Stimulated activated naive CD4-positive, alpha-beta T cell treated with Interleukin-2 at 50 U/mL for 16 hours (primary cell): ENCODE results near the gene BEND7.
"Not testable (repeated sequence)": the region's sequence is repeated elsewhere in the genome, so short reads cannot be mapped to it uniquely, and the experiment has no call there.

Source experiments
- DNase-seq: peaks from one replicate; lab custom pipeline; 2025; lab: John Stamatoyannopoulos, UW

The BEND7 gene

DNA sequence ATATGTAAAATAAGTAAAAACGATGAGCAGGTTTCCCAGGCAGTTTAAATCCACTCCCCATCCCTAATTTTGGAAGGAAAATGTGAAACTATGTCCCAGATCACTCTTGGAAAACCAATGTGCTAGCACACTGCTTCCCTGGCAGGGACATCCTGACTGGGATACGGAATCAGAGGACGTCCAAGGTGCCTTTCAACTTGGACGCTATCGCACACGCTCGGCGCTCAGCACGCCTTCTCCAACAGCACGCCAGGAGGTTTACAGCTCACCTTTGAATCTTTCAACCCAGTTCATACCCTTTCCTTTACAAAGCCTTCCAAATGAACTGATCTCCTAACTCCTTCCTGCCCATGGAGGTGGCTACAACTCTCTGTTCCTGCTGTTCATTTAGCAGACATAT is 47.1 kb downstream of the BEND7 start:
- no peak for DNase-seq

DNA sequence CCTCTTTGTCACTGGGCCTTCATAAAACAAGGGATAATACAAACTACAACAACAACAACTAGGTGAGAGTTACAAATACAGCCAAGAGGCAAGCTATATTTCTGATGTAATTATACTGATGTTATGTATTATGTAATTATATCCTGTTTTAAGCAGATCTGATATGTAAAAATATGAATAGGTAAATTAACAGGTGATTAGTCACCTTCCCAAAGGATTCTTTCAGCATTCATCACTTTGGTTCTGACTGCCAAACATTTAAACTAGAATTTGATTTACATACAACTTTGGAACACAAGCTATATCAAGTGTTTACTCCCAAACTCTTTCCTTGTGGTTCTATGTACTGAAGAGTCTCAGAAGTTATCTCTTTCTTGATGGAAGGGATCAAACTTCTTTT is 53.7 kb downstream of the BEND7 start:
- DNase-seq, result no peak

DNA sequence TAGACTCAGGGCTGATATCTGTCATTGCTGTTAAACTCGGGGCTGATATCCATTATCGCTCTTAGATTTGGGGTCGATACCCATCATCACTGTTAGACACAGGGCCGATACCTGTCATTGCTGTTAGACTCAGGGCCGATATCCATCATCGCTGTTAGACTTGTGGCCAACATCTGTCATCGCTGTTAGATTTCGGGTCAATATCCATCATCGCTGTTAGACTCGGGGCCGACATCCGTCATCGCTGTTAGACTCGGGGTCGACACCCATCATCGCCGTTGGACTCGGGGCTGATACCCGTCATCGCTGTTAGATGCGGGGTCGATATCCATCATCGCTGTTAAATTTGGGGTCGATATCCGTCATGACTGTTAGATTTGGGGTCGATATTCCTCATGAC is 54.8 kb downstream of the BEND7 start:
- DNase-seq, result no peak

DNA sequence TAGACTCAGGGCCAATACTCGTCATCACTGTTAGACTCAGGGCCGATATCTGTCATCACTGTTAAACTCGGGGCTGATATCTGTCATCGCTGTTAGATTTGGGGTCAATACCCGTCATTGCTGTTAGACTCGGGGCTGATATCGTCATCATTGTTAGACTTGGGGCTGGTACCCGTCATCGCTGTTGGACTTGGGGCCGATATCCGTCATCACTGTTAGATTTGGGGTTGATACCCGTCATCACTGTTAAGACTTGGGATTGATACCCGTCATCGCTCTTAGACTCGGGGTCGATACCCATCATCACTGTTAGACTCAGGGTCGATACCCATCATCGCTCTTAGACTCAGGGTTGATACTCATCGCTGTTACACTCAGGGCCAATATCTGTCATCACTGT is 56.5 kb downstream of the BEND7 start:
- DNase-seq, result no peak

DNA sequence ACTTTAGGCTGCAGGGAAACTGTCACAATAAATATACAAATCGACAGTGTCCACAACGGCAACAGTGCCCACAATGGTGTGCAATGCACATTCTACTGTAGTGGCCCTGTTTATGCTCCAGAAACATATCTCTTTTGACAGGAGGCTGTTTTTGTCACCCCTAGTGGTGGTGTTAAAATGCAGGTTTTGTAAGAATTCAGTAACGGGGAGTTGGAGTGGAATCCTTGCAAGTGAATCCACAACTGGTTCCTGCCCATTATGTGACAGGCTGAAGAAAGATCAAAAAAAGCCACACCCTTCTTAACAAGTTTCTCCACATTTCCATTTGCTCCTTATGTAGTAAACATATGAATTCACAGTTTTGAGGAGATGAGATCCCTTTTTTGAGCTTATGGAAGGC is 58.5 kb downstream of the BEND7 start:
- DNase-seq, result no peak

DNA sequence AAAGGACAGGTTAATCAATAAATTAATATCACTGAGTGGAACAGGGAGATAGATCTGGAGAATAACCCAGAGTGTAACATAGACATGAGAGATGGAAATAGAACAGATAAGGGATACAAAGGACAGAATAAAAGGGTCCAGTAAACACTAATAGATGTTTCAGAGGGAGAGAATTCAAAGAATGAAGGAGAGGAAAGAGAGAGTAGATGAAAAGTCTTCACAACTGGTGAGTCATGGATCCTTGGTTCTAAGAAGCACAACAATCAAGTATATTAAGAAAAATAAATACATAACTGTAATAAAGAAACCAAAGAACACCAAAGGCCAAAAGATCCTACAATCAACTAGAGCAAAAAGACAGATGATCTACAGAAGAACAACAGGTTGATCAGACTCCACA is 66.3 kb downstream of the BEND7 start:
- no peak for DNase-seq

DNA sequence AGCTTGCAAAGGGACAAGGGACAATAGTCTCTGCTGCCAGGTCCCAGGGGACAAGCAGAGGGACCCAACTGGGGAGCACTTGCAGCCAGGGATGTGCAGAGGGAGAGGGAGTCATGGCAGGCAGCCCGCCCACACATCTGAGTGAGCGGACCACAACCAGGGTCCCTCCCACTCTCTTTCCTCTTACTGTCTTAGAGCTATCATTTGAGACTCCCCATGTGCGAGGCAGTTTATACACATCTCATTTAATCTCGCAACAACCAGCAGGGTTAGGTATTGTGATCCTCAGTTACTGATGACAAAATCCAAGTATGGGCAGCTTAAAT is 70.2 kb downstream of the BEND7 start:
- DNase-seq, result no peak

DNA sequence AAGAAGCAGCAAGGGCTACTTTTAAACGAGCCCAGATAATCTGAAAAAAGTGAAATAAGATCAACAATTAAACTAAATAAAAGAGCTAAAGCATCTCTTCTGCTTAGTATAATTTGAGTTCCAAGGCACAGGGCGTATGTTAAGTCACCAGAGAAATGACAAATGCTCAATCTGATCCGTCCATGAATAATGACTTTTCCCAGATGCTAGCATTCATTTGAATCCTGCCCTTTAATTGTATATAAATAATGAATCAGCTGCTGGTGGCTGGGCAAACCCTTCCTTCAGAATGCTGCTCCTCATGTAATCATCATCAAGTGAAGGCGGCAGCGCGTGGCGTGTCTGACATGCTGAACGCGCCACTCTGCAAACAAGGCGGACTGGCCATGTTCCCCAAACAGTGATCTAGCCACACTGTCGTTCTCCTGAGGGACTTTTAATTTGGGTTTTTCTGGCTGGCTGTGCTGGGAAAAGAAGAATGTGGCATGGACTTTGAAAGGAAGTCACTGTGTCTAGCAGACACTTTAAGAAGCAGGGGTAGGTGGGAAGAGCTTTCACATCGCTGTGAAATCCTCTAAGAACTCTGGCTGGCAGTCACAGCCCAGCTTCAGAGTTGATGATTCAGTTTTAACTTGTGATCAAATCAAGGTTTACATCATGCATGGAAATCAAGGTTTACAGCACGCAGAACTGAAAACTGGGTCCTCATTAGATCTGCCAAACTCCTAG is 70.7 kb downstream of the BEND7 start:
- DNase-seq, result no peak

DNA sequence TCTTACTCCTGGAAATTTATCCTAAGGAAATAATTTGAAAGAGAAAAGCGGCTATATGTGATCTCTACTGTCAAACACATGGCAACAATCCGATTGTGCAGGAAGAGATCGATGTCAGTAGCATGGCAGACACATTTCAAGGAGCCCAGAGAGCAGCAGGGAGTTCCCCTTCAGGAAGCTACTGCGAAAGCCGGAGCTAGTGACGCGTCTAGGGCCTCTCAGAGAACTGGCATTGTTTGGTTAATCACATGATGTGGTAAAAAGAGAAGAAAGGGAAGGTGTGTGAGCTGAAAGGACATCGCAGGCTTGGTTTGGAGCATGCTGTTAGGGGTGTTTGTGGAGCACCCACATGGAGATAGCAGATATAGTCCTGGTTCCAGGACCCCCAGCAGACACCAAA is 74.9 kb downstream of the BEND7 start:
- no peak for DNase-seq

DNA sequence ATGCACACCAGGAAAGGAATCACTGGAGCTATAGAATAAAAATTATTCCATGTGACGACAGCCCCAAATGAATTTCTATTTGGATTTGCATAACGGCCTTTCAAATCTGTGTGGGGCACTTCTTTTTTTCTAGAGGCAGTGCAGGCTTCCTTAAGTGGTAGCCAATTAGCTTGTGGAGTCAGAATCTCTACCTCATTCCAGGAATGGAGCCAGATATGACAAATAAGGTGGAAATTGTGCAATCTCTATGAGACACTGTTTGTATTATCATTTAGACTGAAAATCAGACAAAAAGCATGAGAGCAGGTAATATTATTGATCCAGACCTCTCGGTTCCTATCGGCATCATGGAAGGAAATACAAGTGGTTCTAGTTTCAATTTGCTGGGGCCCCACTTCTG is 78.7 kb downstream of the BEND7 start:
- no peak for DNase-seq

DNA sequence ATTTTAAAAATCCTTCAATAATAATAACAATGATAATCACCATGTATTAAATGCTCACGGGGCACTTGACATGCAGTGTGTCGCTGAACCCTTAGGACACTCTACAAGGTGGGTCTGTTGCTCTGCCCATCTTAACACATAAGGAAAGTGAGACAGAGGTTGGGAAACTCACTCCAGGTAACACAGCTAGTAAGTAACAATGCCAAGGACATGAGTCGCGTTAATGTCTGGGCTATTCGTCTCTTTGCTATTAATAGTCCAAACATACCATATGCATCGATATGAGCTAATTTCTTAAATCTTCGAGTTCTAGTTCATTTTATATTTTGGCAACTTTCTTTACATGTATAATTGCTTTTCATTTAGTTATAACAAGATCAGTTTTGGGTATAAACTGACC is 79.5 kb downstream of the BEND7 start:
- DNase-seq, result no peak

DNA sequence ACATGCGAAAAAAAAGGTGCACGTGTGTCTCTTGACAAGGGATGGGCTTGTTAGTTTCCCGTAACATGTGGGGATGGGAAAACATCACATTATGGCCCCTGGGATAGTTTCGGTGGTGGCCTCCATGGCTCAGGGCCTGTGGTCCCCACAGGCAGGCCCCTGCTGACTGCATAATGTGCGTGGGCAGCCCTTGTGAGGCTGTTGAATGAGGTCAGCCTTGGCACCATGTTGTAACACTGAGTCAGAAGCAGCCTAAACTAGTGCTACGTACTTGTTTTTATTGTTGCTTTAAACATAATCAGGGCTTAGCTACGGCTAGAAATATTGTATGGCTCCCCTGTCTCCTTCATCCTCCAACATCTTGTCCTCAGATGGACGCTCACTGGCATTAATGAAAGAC is 80.6 kb downstream of the BEND7 start:
- DNase-seq, result no peak

DNA sequence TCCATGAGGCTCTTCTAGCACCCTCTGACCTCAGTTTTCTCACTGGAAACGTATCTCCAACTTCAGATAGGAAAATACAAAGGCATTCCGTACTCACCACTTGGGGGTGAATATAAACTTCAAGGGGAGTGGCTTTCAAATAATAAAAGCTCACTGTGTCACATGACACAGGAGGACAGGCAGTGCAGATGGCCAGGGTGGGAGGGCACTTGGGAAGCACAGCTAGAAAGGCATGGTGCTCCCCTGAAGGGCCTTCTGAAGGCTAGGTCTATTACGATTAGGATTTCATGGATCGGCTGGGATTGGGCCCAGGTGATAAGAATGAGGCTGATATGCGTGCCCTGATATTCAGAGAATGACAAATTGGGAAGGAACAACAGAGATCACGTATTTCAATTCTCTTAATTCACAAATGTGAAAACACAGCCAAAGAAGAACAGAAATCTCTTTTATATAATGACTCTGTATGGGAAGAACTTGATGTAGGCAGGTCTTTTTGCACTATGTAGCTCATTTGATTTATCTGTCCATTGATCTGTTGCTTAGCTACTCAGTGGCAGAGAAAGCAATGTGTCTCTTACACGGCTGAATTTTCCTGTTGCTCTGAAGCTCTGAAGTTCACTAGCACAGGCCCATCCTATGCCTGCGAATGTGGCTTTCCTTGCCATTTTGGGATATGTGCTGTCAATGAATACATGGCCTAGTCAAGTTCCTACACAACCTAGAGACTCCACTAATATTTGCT is 83.0 kb downstream of the BEND7 start:
- no peak for DNase-seq

DNA sequence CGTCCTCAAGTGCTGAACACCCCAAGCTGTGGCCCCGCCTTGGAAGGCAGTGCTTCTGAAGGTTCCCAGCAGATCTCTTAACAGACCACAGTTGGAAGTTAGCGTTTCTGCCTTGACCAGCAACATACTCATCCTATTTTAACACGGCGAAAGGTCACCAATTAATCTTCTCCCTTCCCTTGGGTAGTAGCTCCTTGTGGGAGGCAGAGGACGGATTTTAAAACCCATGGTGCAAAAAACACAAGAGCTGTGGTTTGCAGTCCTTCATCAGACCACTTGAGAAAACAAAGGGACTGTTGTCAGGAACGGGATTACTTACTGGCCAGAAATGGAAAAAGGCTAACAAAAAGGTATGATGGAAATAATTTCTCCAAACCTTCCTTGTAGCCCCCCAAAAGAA is 87.3 kb downstream of the BEND7 start:
- no peak for DNase-seq

DNA sequence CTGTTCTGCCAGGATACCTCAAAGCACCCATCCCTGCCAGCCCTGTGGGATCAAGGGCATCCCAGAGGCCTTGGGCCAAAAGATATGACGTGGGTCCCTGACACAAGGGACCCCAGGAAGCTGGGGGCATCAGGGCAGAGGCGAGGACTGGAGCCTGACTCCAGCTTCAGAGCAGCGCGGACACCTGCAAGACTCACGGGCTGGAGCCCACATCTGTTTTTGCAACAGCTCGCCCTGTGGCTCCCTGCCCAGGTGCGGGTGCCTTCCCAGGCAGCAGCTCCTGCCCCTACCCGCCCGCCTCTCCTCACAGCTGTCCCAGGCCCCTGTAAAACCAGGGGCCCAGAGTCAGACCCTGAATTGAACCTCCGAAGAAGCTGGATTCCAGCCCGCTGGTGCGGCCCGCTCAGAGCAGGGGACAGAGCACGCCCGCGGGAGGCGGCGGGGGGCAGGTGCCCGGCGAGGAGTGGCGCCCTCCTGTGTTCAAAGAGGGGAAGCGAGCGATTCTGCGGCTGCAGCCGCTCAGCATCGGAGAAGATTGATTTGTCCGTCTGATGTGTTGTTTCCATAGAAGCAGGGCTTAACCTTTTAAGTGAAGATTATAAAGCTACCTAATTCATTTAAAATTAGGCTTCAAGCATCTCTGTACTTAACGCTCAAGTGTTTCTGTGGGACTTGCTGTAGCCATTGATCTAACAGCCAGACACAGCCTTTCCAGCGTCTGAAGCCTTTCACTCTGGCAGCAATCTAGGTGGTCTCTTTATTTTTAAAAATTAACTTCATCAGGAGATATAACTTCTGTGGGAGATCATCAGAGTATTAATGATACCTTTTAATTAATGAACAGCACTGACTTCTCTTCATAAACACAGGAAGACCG is 88.4 kb downstream of the BEND7 start:
- peak; percentile 42 for DNase-seq

DNA sequence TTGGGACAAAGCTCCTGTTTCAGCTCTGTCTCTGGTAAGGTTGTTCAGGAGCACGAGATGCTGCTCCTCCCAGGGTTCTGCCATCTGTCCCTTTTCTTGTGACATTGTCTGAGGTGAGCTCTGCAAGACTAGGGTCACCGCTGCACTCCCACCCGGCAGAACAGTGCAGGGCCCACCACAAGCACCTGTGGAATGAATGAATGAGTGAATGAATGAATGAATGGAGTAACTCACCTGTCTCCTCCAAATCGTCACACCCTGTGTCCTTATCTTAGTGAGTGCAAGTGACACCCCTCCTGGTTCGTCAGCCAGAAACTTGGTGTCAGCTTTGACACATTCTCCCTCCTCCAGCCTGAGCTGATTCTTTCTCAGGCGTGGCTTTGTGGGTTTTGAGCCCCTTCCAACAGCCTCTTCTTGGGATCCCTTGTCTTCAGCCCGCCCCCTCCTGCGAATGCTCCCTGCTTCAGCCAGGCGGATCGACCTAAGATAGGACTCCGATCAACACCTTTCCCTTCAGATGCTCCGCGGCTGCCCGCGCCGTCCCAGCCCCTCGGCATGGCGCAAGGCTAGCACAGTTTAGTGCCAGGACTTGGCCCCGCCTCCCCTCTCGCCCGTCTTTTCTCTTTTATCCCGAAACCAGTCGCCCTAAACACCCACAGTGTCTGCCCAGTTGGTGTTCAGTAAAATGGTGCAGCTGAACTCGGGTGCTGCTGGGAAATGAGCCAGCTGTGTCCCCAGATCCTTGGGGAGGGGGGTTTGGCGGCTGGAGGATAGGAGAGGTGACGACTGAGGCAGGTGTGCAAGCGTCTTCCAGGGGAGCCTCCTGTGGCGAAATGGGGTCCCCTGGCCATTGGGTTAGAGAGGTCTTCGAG is 89.3 kb downstream of the BEND7 start:
- DNase-seq, result no peak

DNA sequence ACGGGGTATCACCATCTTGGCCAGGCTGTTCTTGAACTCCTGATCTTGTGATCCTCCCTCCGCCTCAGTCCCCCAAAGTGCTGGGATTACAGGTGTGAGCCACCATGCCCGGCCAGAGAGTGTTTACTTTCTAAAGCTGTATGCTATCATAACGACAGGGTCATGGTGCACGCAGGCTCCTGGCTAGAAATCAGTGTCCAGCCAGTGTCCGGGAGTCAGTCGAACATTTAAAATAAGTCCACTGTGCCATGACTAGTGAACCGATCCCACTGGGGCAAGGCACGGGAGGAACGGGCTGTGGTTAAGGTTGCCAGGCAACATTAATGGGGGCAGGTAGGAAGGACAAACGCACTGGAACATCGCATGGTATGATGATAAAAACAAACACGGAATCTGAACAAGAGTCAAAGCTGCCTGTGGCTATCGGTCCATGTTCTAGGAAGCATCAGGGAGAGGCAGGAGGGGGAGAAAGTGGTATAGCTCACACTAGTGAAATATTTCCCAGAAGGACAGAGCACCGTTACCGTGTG is 91.7 kb downstream of the BEND7 start:
- no peak for DNase-seq

DNA sequence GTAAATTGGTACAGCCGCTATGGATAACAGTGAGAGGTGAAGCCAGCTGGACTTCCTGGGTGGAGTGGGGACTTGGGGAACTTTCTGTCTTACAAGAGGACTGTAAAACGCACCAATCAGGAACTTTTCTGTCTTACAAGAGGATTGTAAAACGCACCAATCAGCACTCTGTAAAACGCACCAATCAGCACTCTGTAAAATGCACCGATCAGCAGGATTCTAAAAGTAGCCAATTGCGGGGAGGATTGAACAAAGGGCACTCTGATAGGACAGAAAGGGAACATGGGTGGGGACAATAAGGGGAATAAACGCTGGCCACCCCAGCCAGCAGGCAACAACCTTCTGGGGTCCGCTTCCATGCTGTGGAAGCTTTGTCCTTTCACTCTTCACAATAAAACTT is 100.9 kb downstream of the BEND7 start:
- not testable (repeated sequence) for DNase-seq

DNA sequence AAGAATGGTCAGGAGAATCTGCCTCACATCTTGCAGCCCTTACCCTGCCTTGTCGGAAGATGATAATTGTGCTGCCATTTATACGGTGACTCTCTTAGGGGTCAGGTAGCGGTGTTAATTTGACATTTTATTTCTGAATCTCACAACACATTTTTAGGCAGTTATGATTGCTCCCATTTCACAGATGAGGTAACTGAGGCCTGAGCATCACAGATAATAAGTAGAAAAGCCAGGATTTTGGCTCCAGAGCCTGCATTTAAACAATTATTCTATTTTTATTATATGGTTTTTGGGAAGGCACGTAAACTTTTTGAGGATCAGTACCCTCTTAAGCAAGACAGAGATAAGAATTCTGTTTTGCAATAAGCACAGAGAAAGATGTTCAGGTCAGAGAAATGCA is 103.4 kb downstream of the BEND7 start:
- DNase-seq, result no peak

DNA sequence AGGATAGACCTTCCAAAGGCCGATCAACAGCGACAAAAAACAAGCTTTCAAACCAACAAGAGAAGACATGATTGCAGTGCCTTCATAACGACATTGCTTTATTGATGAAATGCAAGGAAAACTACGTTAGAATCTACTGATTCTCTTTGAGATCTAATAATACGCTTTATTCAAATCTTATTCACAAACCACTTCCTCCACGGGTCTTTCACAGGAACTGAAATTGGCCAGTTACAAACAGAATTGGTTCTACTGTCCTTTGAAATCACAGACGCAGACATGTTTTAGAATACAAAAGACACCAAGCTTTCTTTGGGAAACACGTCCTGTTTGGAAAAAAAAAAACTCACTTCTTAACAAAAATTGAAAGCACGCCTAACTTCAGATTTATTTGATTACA is 106.0 kb downstream of the BEND7 start:
- no peak for DNase-seq

DNA sequence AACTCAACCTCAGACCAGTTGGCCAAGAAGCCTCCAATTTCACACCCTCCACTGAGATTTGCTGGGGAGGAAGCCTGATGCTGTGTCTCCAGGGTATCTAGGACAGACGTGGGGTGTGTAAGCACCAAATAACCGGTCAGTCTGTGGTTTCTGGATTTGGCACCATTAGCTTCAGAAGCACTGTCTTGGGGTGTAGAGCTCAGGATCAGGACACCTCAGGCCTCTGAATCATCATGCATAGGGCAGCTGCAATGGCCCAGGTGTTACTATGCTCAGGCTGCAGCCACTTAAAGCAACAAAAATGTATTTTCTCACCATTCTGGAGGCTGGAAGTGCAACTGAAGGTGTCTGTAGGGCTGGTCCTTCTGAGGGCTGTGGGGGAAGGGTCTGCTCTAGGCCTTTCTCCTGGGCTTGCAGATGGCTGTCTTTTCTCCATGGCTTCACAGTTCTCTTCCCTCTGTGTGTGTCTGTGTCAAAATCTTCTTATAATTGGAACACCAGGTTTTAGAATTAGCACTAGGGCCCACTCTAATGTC is 107.4 kb downstream of the BEND7 start:
- DNase-seq, result no peak
